ENCODE results near the gene LDAF1.

DNA sequence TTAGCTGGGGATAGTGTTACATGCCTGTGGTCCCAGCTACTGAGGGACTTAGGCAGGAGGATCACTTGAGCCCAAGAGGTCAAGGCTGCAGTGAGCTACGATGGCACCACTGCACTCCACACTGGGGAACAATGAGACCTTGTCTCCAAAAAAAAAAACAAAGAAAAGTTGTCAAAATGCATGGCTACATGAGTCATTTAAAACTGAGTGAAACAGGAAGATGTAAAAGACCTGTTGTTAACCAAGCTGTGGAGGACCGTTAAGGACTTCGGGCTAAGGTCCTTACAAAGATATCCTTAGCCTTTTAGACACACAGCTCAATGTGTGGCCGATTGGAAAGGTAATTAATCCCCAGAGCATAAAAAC is 27.8 kb downstream of the LDAF1 start:
- no peak for TF ChIP-seq POLR2A (IDR thresholded peaks at IDR 0.05)
- TF ChIP-seq, protein P1, sequence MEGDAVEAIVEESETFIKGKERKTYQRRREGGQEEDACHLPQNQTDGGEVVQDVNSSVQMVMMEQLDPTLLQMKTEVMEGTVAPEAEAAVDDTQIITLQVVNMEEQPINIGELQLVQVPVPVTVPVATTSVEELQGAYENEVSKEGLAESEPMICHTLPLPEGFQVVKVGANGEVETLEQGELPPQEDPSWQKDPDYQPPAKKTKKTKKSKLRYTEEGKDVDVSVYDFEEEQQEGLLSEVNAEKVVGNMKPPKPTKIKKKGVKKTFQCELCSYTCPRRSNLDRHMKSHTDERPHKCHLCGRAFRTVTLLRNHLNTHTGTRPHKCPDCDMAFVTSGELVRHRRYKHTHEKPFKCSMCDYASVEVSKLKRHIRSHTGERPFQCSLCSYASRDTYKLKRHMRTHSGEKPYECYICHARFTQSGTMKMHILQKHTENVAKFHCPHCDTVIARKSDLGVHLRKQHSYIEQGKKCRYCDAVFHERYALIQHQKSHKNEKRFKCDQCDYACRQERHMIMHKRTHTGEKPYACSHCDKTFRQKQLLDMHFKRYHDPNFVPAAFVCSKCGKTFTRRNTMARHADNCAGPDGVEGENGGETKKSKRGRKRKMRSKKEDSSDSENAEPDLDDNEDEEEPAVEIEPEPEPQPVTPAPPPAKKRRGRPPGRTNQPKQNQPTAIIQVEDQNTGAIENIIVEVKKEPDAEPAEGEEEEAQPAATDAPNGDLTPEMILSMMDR (IDR thresholded peaks at IDR 0.05 in 8 of 11, conservative IDR thresholded peaks at IDR 0.05 in 3 of 11), result no peak

All from spleen (tissue), 7 donors.